H7 (cell line): ENCODE data around the gene HAS3. TPM values are rescaled to one million over a fixed set of nuclear protein-coding genes. Genes with fewer than 3 reads are reported as not detected.

Experiments used
- total RNA-seq: library from RNA; depleted of rRNA; stranded (reverse); fragments of >200 nt; shearing (Covaris generic); gene quantifications from 2 replicates; pipeline ENCODE4 v1.2.3, GENCODE V29; 2014; rRNA removed

The HAS3 gene
- total RNA-seq, 1 experiment from 2014 or later: 6.0 TPM

Other genes with a start within 250 kb of the HAS3 start
- 98.1 and 113 TPM in 2 replicates for gene CHTF8, start 26.9 kb downstream of the HAS3 start, total RNA-seq
- gene UTP4, start 27.0 kb downstream of the HAS3 start, total RNA-seq: 20.0 and 27.7 TPM in 2 replicates
- gene SNTB2, start 81.5 kb downstream of the HAS3 start, total RNA-seq: 7.9 and 13.1 TPM in 2 replicates
- 28.2 and 33.2 TPM in 2 replicates for gene VPS4A, start 205.7 kb downstream of the HAS3 start, total RNA-seq
- gene PDF, start 224.9 kb downstream of the HAS3 start, total RNA-seq: 23.9 and 25.3 TPM in 2 replicates
- gene COG8, start 233.9 kb downstream of the HAS3 start, total RNA-seq: 63.1 and 71.0 TPM in 2 replicates
- gene NIP7, start 234.1 kb downstream of the HAS3 start, total RNA-seq: 30.7 and 31.0 TPM in 2 replicates
- 0.52 TPM in 1 of 2 replicates, not detected in the other for gene TMED6, start 246.1 kb downstream of the HAS3 start, total RNA-seq